H9 (cell line): ENCODE measurements around the gene GRB14. TPM values are rescaled to one million over a fixed set of nuclear protein-coding genes. Genes with fewer than 3 reads are reported as not detected.

Experiments used
- DNase-seq: peaks from one replicate; pipeline ENCODE4 v3.0.0-alpha.2; 2017
- H2AFZ ChIP-seq: one replicate; pipeline ENCODE4 v1.6.1; 2013; ENCODE audit warnings: mild to moderate bottlenecking, low read length, control low read depth, moderate library complexity
- H2AK5ac ChIP-seq: 2 replicates; pipeline ENCODE4 v1.6.1; 2013; ENCODE audit warnings: low read length, control low read depth, mixed read lengths; ENCODE audit not compliant: insufficient read length
- H2BK120ac ChIP-seq: one replicate; pipeline ENCODE4 v1.6.1; 2013; ENCODE audit warnings: low read depth, mild to moderate bottlenecking, low read length, control low read depth, inconsistent platforms; ENCODE audit not compliant: poor library complexity, severe bottlenecking
- H2BK12ac ChIP-seq: 2 replicates; pipeline ENCODE4 v1.6.1; 2013; ENCODE audit warnings: low read length, control low read depth, mixed read lengths, low read depth; ENCODE audit not compliant: insufficient read length
- H2BK15ac ChIP-seq: 2 replicates; pipeline ENCODE4 v1.6.1; 2013; ENCODE audit warnings: low read depth, low read length, control low read depth
- H2BK20ac ChIP-seq: one replicate; pipeline ENCODE4 v1.6.1; 2013; ENCODE audit warnings: low read depth, mild to moderate bottlenecking, low read length, control low read depth, inconsistent platforms; ENCODE audit not compliant: poor library complexity, severe bottlenecking
- H2BK5ac ChIP-seq: 2 replicates; pipeline ENCODE4 v1.6.1; 2013; ENCODE audit warnings: low read length, control low read depth, mixed read lengths; ENCODE audit not compliant: insufficient read length
- H3K14ac ChIP-seq: 2 replicates; pipeline ENCODE4 v1.6.1; 2013; ENCODE audit warnings: low read length, control low read depth; ENCODE audit not compliant: insufficient read depth
- H3K18ac ChIP-seq: 2 replicates; pipeline ENCODE4 v1.6.1; 2013; ENCODE audit warnings: low read depth, mild to moderate bottlenecking, mixed read lengths, low read length, control low read depth; ENCODE audit not compliant: insufficient read length
- H3K23ac ChIP-seq: 2 replicates; pipeline ENCODE4 v1.6.1; 2013; ENCODE audit warnings: low read length, control low read depth, mixed read lengths, low read depth; ENCODE audit not compliant: insufficient read length
- H3K23me2 ChIP-seq: 2 replicates; pipeline ENCODE4 v1.6.1; 2013; ENCODE audit warnings: low read depth, mild to moderate bottlenecking, mixed read lengths, low read length, control low read depth; ENCODE audit not compliant: insufficient read length, poor library complexity, severe bottlenecking
- H3K27ac ChIP-seq: 2 replicates; pipeline ENCODE4 v1.5.1; 2013; ENCODE audit warnings: low read length, control low read depth, mixed read lengths, low read depth; ENCODE audit not compliant: insufficient read length
- H3K27me3 ChIP-seq: 2 replicates; pipeline ENCODE4 v1.6.1; 2013; ENCODE audit warnings: low read length, control low read depth, inconsistent platforms; ENCODE audit not compliant: insufficient read depth
- H3K4ac ChIP-seq: 2 replicates; pipeline ENCODE4 v1.6.1; 2013; ENCODE audit warnings: low read depth, mild to moderate bottlenecking, control low read depth, inconsistent platforms, low read length, moderate library complexity
- H3K4me1 ChIP-seq: 2 replicates; pipeline ENCODE4 v1.6.1; 2013; ENCODE audit warnings: low read length, control low read depth, inconsistent platforms; ENCODE audit not compliant: insufficient read depth
- H3K4me2 ChIP-seq: 2 replicates; pipeline ENCODE4 v1.6.1; 2013; ENCODE audit warnings: low read length, control low read depth, mixed read lengths; ENCODE audit not compliant: insufficient read length, insufficient read depth
- H3K56ac ChIP-seq: 2 replicates; pipeline ENCODE4 v1.6.1; 2013; ENCODE audit warnings: low read depth, mild to moderate bottlenecking, mixed read lengths, low read length, control low read depth; ENCODE audit not compliant: insufficient read length
- H3K79me1 ChIP-seq: 2 replicates; pipeline ENCODE4 v1.6.1; 2013; ENCODE audit warnings: low read depth, mild to moderate bottlenecking, moderate library complexity, low read length, control low read depth, inconsistent platforms; ENCODE audit not compliant: insufficient read depth, poor library complexity, severe bottlenecking
- H3K79me2 ChIP-seq: 2 replicates; pipeline ENCODE4 v1.6.1; 2013; ENCODE audit warnings: low read length, control low read depth, inconsistent platforms; ENCODE audit not compliant: insufficient read depth
- H3K9ac ChIP-seq: 2 replicates; pipeline ENCODE4 v1.6.1; 2013; ENCODE audit warnings: low read length, control low read depth, mixed read lengths; ENCODE audit not compliant: insufficient read length; ENCODE audit errors: extremely low read depth
- H3K9me3 ChIP-seq: one replicate; pipeline ENCODE4 v1.6.1; 2013; ENCODE audit warnings: low read depth, low read length, inconsistent platforms; ENCODE audit not compliant: control insufficient read depth
- H3T11ph ChIP-seq: one replicate; pipeline ENCODE4 v1.6.1; 2013; ENCODE audit warnings: mild to moderate bottlenecking, low read length, control low read depth, inconsistent platforms
- H4K20me1 ChIP-seq: one replicate; pipeline ENCODE4 v1.6.1; 2013; ENCODE audit not compliant: control insufficient read depth, insufficient read length, insufficient read depth
- H4K5ac ChIP-seq: 2 replicates; pipeline ENCODE4 v1.6.1; 2013; ENCODE audit warnings: low read depth, mild to moderate bottlenecking, mixed read lengths, low read length, control low read depth; ENCODE audit not compliant: insufficient read length
- H4K8ac ChIP-seq: replicated peaks from 2 replicates; pipeline ENCODE4 v1.6.1; 2013; ENCODE audit warnings: low read length, control low read depth, mixed read lengths, low read depth; ENCODE audit not compliant: insufficient read length
- H4K91ac ChIP-seq: 2 replicates; pipeline ENCODE4 v1.6.1; 2013; ENCODE audit warnings: low read depth, mild to moderate bottlenecking, moderate library complexity, mixed read lengths, low read length, control low read depth; ENCODE audit not compliant: insufficient read length
- H3K27ac Mint-ChIP-seq, 3 experiments: 2 replicates in 2 of 3; 3 replicates in 1 of 3; pipeline ENCODE4 v1.8.0; 2020 to 2021; ENCODE audit warnings: mixed read lengths in 3 of 3, mild to moderate bottlenecking in 1 of 3, moderate library complexity in 1 of 3
- H3K27me3 Mint-ChIP-seq: 2 replicates; pipeline ENCODE4 v1.8.0; 2021; ENCODE audit warnings: low read depth, mild to moderate bottlenecking, moderate library complexity, mixed read lengths
- H3K36me3 Mint-ChIP-seq, 3 experiments: 2 replicates in 2 of 3; 3 replicates in 1 of 3; pipeline ENCODE4 v1.8.0; 2020 to 2021; ENCODE audit warnings: low read depth in 3 of 3, mixed read lengths in 3 of 3; ENCODE audit not compliant: insufficient read depth in 1 of 3
- H3K4me1 Mint-ChIP-seq, 2 experiments: 2 replicates each; pipeline ENCODE4 v1.8.0; 2020; ENCODE audit warnings: mixed read lengths in 2 of 2
- H3K4me3 Mint-ChIP-seq, 2 experiments: 2 replicates in 1 of 2; 3 replicates in 1 of 2; pipeline ENCODE4 v1.8.0; 2020 to 2021; ENCODE audit warnings: mild to moderate bottlenecking in 2 of 2, mixed read lengths in 2 of 2, moderate library complexity in 1 of 2
- H3K9me3 Mint-ChIP-seq, 2 experiments: 2 replicates in 1 of 2; 3 replicates in 1 of 2; pipeline ENCODE4 v1.8.0; 2020; ENCODE audit warnings: mild to moderate bottlenecking in 2 of 2, mixed read lengths in 2 of 2, moderate library complexity in 1 of 2
- WGBS: extraction: QIAGEN DNeasy Blood & Tissue Kit; methylation state at CpG from one replicate; pipeline ENCODE4 v1.1.7; 2013; ENCODE audit warnings: missing lambda C conversion rate, low lambda C conversion rate, mixed read lengths; ENCODE audit not compliant: insufficient read length; ENCODE audit errors: extremely low coverage; 5-methylcytosine and 5-hydroxymethylcytosine counted together
- total RNA-seq: library from RNA; stranded (reverse); gene quantifications from 2 replicates; pipeline ENCODE4 v1.2.1, GENCODE V29; 2021
- TF ChIP-seq, protein P1 (sequence below): fragments of 200-600 bp; sonication (generic); conservative IDR thresholded peaks from 3 replicates; pipeline ENCODE4 v1.8.0; 2021; ENCODE audit warnings: antibody characterized with exemption, mild to moderate bottlenecking

Gene GRB14
- total RNA-seq, 1 experiment from 2014 or later = 7.6 TPM

DNA sequence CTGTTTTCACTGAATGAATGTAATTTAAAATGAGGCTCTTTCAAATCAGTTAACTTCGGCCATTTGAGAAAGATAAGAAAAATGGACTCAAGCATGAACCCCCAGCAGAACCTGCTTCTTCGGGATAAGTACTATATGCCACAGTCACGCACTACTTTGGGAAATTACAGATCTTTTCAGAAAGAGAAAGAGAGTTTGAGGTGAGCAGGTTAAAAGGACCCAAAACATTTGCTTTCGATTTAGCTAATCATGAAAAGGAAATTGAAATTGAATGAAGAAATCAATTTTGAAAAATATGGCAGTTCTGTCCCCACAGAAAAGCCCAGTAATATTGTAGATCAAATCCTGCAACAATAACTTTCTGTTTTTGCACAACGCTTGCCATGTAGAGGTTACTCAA, 156.9 kb downstream of the GRB14 start:
- H3K79me1 ChIP-seq = no peaks in the 10 kb centered on the region

More for the DNA sequence above, 156.9 kb downstream of the GRB14 start:
- Histone ChIP-seq H4K20me1 (no peaks in the 10 kb centered on the region), H3K79me2 (no peaks in the 10 kb centered on the region; the same call in 1 of the 2 replicates), H3K4me1 (no peaks in the 10 kb centered on the region), H2BK12ac (no peak overlapping the region), H3K4ac (no peak overlapping the region), H3K56ac (no peak overlapping the region), H2BK20ac (no peak overlapping the region), H3K14ac (no peak overlapping the region), H3K18ac (no peak overlapping the region), H3K27ac (no peak overlapping the region), H2BK15ac (no peak overlapping the region), H3K23me2 (no peaks in the 10 kb centered on the region), H3K9me3 (no peaks in the 10 kb centered on the region), H4K8ac (no peak overlapping the region), H2AK5ac (no peak overlapping the region), H4K91ac (no peak overlapping the region), H3K27me3 (no peaks in the 10 kb centered on the region), H3K23ac (no peak overlapping the region), H2AFZ (no peak overlapping the region), H2BK5ac (no peak overlapping the region), H3T11ph (no peak overlapping the region), H2BK120ac (no peak overlapping the region), H3K4me2 (no peak overlapping the region), H3K9ac (no peak overlapping the region), H4K5ac (no peak overlapping the region)
- Mint-ChIP-seq H3K27me3 (no peaks in the 10 kb centered on the region; the same call in 1 of the 2 replicates), H3K9me3 (no peaks in the 10 kb centered on the region), H3K36me3 (no peaks in the 10 kb centered on the region; a peak in 1 of 7 replicates), H3K4me1 (peaks cover 9 to 18% of the 10 kb centered on the region in 2 experiments), H3K4me3 (no peak overlapping the region), H3K27ac (no peak overlapping the region; a peak in 1 of 7 replicates)
- DNase-seq = no peak
- TF ChIP-seq, protein P1, sequence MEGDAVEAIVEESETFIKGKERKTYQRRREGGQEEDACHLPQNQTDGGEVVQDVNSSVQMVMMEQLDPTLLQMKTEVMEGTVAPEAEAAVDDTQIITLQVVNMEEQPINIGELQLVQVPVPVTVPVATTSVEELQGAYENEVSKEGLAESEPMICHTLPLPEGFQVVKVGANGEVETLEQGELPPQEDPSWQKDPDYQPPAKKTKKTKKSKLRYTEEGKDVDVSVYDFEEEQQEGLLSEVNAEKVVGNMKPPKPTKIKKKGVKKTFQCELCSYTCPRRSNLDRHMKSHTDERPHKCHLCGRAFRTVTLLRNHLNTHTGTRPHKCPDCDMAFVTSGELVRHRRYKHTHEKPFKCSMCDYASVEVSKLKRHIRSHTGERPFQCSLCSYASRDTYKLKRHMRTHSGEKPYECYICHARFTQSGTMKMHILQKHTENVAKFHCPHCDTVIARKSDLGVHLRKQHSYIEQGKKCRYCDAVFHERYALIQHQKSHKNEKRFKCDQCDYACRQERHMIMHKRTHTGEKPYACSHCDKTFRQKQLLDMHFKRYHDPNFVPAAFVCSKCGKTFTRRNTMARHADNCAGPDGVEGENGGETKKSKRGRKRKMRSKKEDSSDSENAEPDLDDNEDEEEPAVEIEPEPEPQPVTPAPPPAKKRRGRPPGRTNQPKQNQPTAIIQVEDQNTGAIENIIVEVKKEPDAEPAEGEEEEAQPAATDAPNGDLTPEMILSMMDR = no peak
- WGBS = no CpG with 5 or more reads among the region's 5 CpGs
